H9 (cell line): ENCODE results near the gene IFT122. TPM values are rescaled to one million over a fixed set of nuclear protein-coding genes. Genes with fewer than 3 reads are reported as not detected.

Source experiments
- DNase-seq: peaks from one replicate; pipeline ENCODE4 v3.0.0-alpha.2; 2017
- H2AFZ ChIP-seq: one replicate; pipeline ENCODE4 v1.6.1; 2013; ENCODE audit warnings: mild to moderate bottlenecking, low read length, control low read depth, moderate library complexity
- H2AK5ac ChIP-seq: 2 replicates; pipeline ENCODE4 v1.6.1; 2013; ENCODE audit warnings: low read length, control low read depth, mixed read lengths; ENCODE audit not compliant: insufficient read length
- H2BK120ac ChIP-seq: one replicate; pipeline ENCODE4 v1.6.1; 2013; ENCODE audit warnings: low read depth, mild to moderate bottlenecking, low read length, control low read depth, inconsistent platforms; ENCODE audit not compliant: poor library complexity, severe bottlenecking
- H2BK12ac ChIP-seq: 2 replicates; pipeline ENCODE4 v1.6.1; 2013; ENCODE audit warnings: low read length, control low read depth, mixed read lengths, low read depth; ENCODE audit not compliant: insufficient read length
- H2BK15ac ChIP-seq: 2 replicates; pipeline ENCODE4 v1.6.1; 2013; ENCODE audit warnings: low read depth, low read length, control low read depth
- H2BK20ac ChIP-seq: one replicate; pipeline ENCODE4 v1.6.1; 2013; ENCODE audit warnings: low read depth, mild to moderate bottlenecking, low read length, control low read depth, inconsistent platforms; ENCODE audit not compliant: poor library complexity, severe bottlenecking
- H2BK5ac ChIP-seq: 2 replicates; pipeline ENCODE4 v1.6.1; 2013; ENCODE audit warnings: low read length, control low read depth, mixed read lengths; ENCODE audit not compliant: insufficient read length
- H3K14ac ChIP-seq: 2 replicates; pipeline ENCODE4 v1.6.1; 2013; ENCODE audit warnings: low read length, control low read depth; ENCODE audit not compliant: insufficient read depth
- H3K18ac ChIP-seq: 2 replicates; pipeline ENCODE4 v1.6.1; 2013; ENCODE audit warnings: low read depth, mild to moderate bottlenecking, mixed read lengths, low read length, control low read depth; ENCODE audit not compliant: insufficient read length
- H3K23ac ChIP-seq: 2 replicates; pipeline ENCODE4 v1.6.1; 2013; ENCODE audit warnings: low read length, control low read depth, mixed read lengths, low read depth; ENCODE audit not compliant: insufficient read length
- H3K23me2 ChIP-seq: 2 replicates; pipeline ENCODE4 v1.6.1; 2013; ENCODE audit warnings: low read depth, mild to moderate bottlenecking, mixed read lengths, low read length, control low read depth; ENCODE audit not compliant: insufficient read length, poor library complexity, severe bottlenecking
- H3K27ac ChIP-seq: 2 replicates; pipeline ENCODE4 v1.5.1; 2013; ENCODE audit warnings: low read length, control low read depth, mixed read lengths, low read depth; ENCODE audit not compliant: insufficient read length
- H3K27me3 ChIP-seq: 2 replicates; pipeline ENCODE4 v1.6.1; 2013; ENCODE audit warnings: low read length, control low read depth, inconsistent platforms; ENCODE audit not compliant: insufficient read depth
- H3K4ac ChIP-seq: 2 replicates; pipeline ENCODE4 v1.6.1; 2013; ENCODE audit warnings: low read depth, mild to moderate bottlenecking, control low read depth, inconsistent platforms, low read length, moderate library complexity
- H3K4me1 ChIP-seq: 2 replicates; pipeline ENCODE4 v1.6.1; 2013; ENCODE audit warnings: low read length, control low read depth, inconsistent platforms; ENCODE audit not compliant: insufficient read depth
- H3K4me2 ChIP-seq: 2 replicates; pipeline ENCODE4 v1.6.1; 2013; ENCODE audit warnings: low read length, control low read depth, mixed read lengths; ENCODE audit not compliant: insufficient read length, insufficient read depth
- H3K56ac ChIP-seq: 2 replicates; pipeline ENCODE4 v1.6.1; 2013; ENCODE audit warnings: low read depth, mild to moderate bottlenecking, mixed read lengths, low read length, control low read depth; ENCODE audit not compliant: insufficient read length
- H3K79me1 ChIP-seq: 2 replicates; pipeline ENCODE4 v1.6.1; 2013; ENCODE audit warnings: low read depth, mild to moderate bottlenecking, moderate library complexity, low read length, control low read depth, inconsistent platforms; ENCODE audit not compliant: insufficient read depth, poor library complexity, severe bottlenecking
- H3K79me2 ChIP-seq: 2 replicates; pipeline ENCODE4 v1.6.1; 2013; ENCODE audit warnings: low read length, control low read depth, inconsistent platforms; ENCODE audit not compliant: insufficient read depth
- H3K9ac ChIP-seq: 2 replicates; pipeline ENCODE4 v1.6.1; 2013; ENCODE audit warnings: low read length, control low read depth, mixed read lengths; ENCODE audit not compliant: insufficient read length; ENCODE audit errors: extremely low read depth
- H3K9me3 ChIP-seq: one replicate; pipeline ENCODE4 v1.6.1; 2013; ENCODE audit warnings: low read depth, low read length, inconsistent platforms; ENCODE audit not compliant: control insufficient read depth
- H3T11ph ChIP-seq: one replicate; pipeline ENCODE4 v1.6.1; 2013; ENCODE audit warnings: mild to moderate bottlenecking, low read length, control low read depth, inconsistent platforms
- H4K20me1 ChIP-seq: one replicate; pipeline ENCODE4 v1.6.1; 2013; ENCODE audit not compliant: control insufficient read depth, insufficient read length, insufficient read depth
- H4K5ac ChIP-seq: 2 replicates; pipeline ENCODE4 v1.6.1; 2013; ENCODE audit warnings: low read depth, mild to moderate bottlenecking, mixed read lengths, low read length, control low read depth; ENCODE audit not compliant: insufficient read length
- H4K8ac ChIP-seq: replicated peaks from 2 replicates; pipeline ENCODE4 v1.6.1; 2013; ENCODE audit warnings: low read length, control low read depth, mixed read lengths, low read depth; ENCODE audit not compliant: insufficient read length
- H4K91ac ChIP-seq: 2 replicates; pipeline ENCODE4 v1.6.1; 2013; ENCODE audit warnings: low read depth, mild to moderate bottlenecking, moderate library complexity, mixed read lengths, low read length, control low read depth; ENCODE audit not compliant: insufficient read length
- H3K27ac Mint-ChIP-seq, 3 experiments: 2 replicates in 2 of 3; 3 replicates in 1 of 3; pipeline ENCODE4 v1.8.0; 2020 to 2021; ENCODE audit warnings: mixed read lengths in 3 of 3, mild to moderate bottlenecking in 1 of 3, moderate library complexity in 1 of 3
- H3K27me3 Mint-ChIP-seq: 2 replicates; pipeline ENCODE4 v1.8.0; 2021; ENCODE audit warnings: low read depth, mild to moderate bottlenecking, moderate library complexity, mixed read lengths
- H3K36me3 Mint-ChIP-seq, 3 experiments: 2 replicates in 2 of 3; 3 replicates in 1 of 3; pipeline ENCODE4 v1.8.0; 2020 to 2021; ENCODE audit warnings: low read depth in 3 of 3, mixed read lengths in 3 of 3; ENCODE audit not compliant: insufficient read depth in 1 of 3
- H3K4me1 Mint-ChIP-seq, 2 experiments: 2 replicates each; pipeline ENCODE4 v1.8.0; 2020; ENCODE audit warnings: mixed read lengths in 2 of 2
- H3K4me3 Mint-ChIP-seq, 2 experiments: 2 replicates in 1 of 2; 3 replicates in 1 of 2; pipeline ENCODE4 v1.8.0; 2020 to 2021; ENCODE audit warnings: mild to moderate bottlenecking in 2 of 2, mixed read lengths in 2 of 2, moderate library complexity in 1 of 2
- H3K9me3 Mint-ChIP-seq, 2 experiments: 2 replicates in 1 of 2; 3 replicates in 1 of 2; pipeline ENCODE4 v1.8.0; 2020; ENCODE audit warnings: mild to moderate bottlenecking in 2 of 2, mixed read lengths in 2 of 2, moderate library complexity in 1 of 2
- WGBS: extraction: QIAGEN DNeasy Blood & Tissue Kit; methylation state at CpG from one replicate; pipeline ENCODE4 v1.1.7; 2013; ENCODE audit warnings: missing lambda C conversion rate, low lambda C conversion rate, mixed read lengths; ENCODE audit not compliant: insufficient read length; ENCODE audit errors: extremely low coverage; 5-methylcytosine and 5-hydroxymethylcytosine counted together
- total RNA-seq: library from RNA; stranded (reverse); gene quantifications from 2 replicates; pipeline ENCODE4 v1.2.1, GENCODE V29; 2021
- TF ChIP-seq, protein P1 (sequence below): fragments of 200-600 bp; sonication (generic); conservative IDR thresholded peaks from 3 replicates; pipeline ENCODE4 v1.8.0; 2021; ENCODE audit warnings: antibody characterized with exemption, mild to moderate bottlenecking

Gene IFT122
- total RNA-seq, 1 experiment from 2014 or later, result 19.3 TPM

DNA sequence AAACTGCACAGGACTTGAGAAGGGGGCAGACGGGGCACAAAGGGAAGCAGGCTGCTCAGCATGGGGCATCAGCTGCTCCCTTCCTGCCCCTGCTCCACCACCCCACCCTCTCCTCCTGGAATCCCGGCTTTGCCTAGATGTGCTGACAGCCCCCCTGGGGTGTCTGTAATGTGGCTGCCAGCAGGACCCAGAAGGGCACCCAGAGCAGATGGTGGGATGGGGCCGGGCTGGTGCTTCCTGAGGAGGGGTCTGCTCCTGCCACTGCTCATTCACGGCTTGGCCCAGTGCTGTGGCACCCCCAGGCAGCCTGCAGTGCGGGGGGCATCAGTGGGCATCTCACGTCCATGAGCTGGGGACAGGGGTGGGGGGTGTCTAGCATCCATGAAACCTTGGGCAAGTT lies 113.1 kb downstream of the IFT122 start:
- peaks cover 23 to 54% of the 10 kb centered on the region in 2 experiments for H3K4me1 Mint-ChIP-seq
- no peak overlapping the region for H3K27ac Mint-ChIP-seq
- Histone ChIP-seq H4K20me1 (no peaks in the 10 kb centered on the region), H3K56ac (no peak overlapping the region), H2AK5ac (no peak overlapping the region), H3K9me3 (no peaks in the 10 kb centered on the region), H2BK12ac (no peak overlapping the region), H3T11ph (no peak overlapping the region), H2BK120ac (no peak overlapping the region), H3K18ac (no peak overlapping the region), H2BK20ac (no peak overlapping the region), H4K91ac (no peak overlapping the region), H3K4ac (no peak overlapping the region), H3K14ac (no peak overlapping the region; the same call in 1 of the 2 replicates), H2BK5ac (no peak overlapping the region), H3K79me2 (no peaks in the 10 kb centered on the region), H3K9ac (no peak overlapping the region), H4K8ac (no peak overlapping the region), H2BK15ac (no peak overlapping the region), H3K27ac (no peak overlapping the region), H3K23ac (no peak overlapping the region), H3K4me2 (no peak overlapping the region), H2AFZ (no peak overlapping the region), H3K27me3 (no peaks in the 10 kb centered on the region), H4K5ac (no peak overlapping the region), H3K4me1 (no peaks in the 10 kb centered on the region; the same call in 1 of the 2 replicates), H3K79me1 (no peaks in the 10 kb centered on the region), H3K23me2 (no peaks in the 10 kb centered on the region)
- H3K9me3 Mint-ChIP-seq, result no peaks in the 10 kb centered on the region
- DNase-seq, result no peak
- no CpG with 5 or more reads among the region's 6 CpGs for WGBS
- peaks cover 0 to 19% (median 1%) of the 10 kb centered on the region in 3 experiments; a peak in 2 of 7 replicates for H3K36me3 Mint-ChIP-seq
- TF ChIP-seq, protein P1, sequence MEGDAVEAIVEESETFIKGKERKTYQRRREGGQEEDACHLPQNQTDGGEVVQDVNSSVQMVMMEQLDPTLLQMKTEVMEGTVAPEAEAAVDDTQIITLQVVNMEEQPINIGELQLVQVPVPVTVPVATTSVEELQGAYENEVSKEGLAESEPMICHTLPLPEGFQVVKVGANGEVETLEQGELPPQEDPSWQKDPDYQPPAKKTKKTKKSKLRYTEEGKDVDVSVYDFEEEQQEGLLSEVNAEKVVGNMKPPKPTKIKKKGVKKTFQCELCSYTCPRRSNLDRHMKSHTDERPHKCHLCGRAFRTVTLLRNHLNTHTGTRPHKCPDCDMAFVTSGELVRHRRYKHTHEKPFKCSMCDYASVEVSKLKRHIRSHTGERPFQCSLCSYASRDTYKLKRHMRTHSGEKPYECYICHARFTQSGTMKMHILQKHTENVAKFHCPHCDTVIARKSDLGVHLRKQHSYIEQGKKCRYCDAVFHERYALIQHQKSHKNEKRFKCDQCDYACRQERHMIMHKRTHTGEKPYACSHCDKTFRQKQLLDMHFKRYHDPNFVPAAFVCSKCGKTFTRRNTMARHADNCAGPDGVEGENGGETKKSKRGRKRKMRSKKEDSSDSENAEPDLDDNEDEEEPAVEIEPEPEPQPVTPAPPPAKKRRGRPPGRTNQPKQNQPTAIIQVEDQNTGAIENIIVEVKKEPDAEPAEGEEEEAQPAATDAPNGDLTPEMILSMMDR, result no peak
- peak overlapping the region in 1 of 2 experiments; percentile 4; a peak in 1 of 5 replicates for H3K4me3 Mint-ChIP-seq
- H3K27me3 Mint-ChIP-seq, result no peaks in the 10 kb centered on the region; the same call in 1 of the 2 replicates
